HG02759 (cell line): Measurements from ENCODE around the gene LPP.
"Not testable (repeated sequence)": the region's sequence is repeated elsewhere in the genome, so short reads cannot be mapped to it uniquely, and the experiment has no call there.

Source experiments
- ATAC-seq: cut with Tn5 transposase; IDR thresholded peaks from one replicate; pipeline ENCODE4 v1.9.1; 2021; ENCODE audit warnings: mild to moderate bottlenecking, moderate library complexity; ENCODE audit not compliant: unreplicated experiment

The LPP gene

DNA sequence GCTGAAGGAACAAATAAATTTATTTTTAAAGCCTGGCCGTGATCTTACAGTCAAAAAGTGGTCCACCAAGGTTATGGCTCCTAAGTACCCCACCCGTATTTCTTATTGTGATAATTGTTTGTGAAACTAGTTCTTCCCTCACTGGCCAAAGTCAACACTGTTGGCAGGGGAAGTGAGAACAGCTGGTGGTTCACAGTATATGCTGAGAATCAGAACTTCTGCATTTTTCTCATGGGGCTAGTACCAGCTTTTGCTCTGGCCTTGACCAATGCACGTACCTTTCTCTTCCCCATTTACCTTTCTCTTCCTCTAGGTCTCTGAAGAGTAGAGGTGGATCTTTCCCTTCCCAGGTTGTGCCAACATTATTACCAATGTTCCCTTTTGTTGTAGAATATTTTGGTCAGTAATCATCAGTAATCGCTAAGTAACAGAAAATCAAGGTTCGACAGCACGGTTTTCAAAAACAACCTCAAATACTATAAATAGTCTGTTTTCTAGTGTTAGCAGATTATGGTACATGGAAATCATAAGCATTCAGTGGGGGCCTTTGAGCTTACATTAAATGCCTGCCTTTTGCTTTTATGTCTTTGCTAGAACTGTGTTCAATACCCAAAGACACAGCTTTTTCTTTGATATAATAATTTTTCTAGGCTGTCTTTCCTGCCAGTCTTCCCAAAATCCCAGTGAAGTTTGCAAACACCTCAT is 268.0 kb downstream of the LPP start:
- peak; percentile 100 for ATAC-seq

GRCh38 chr3:188427981-188428380 is 274.0 kb downstream of the LPP start:
- not testable (repeated sequence) for ATAC-seq

GRCh38 chr3:188431040-188431439 is 277.1 kb downstream of the LPP start:
- ATAC-seq: no peak

GRCh38 chr3:188431553-188431952 is 277.6 kb downstream of the LPP start:
- ATAC-seq: no peak

GRCh38 chr3:188432802-188433520 is 279.0 kb downstream of the LPP start:
- ATAC-seq: no peak

DNA sequence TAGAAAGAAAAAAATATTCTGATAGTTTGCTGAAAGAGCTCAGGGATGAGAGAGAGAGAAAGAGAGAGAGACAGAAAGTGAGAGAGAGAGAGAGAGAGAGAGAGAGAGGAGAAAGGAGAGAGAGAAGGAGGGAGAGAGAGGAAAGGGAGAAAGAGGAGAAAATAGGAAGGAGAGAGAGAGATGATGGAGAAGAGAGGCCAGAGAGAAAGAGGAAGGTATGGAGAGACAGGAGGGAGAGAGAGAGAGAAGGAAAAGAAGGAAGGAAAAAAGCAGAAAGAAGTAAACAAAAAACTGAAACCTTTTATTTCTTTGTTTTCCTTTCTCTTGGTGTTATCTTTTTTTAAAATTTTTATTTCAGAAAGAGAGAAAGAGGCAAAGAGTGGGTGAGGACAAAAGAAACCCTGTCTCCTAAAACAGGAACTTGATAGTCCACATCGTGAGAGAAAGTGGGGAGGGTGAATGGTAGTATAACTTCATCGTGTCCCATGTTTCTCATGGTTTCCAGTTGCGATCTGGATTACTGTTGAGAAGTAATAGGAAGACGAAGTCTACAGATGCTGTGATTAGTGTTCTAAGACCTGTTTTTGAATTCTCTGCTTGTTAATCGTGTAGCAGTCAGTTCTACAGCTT is 279.7 kb downstream of the LPP start:
- no peak for ATAC-seq

GRCh38 chr3:188434594-188434993 is 280.6 kb downstream of the LPP start:
- ATAC-seq: no peak

DNA sequence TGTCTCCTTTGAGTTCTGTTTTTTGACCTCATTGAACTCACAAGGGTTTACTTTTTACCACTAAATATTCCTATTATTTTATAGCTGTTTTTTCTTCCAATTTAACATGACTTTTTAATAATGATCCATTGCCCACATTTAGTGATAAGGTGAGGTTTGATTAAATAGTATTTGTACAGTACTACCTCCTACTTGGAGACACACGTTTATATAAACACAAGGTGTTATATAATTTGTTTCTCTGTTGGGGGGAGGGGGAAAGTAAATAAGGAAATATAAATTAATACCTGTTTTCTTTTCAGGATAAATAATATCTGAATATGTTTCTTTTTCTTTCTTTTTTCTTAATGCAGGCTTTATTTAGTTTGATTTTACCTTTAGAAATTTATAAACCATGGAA is 281.3 kb downstream of the LPP start:
- no peak for ATAC-seq

- ATAC-seq: no peak
These were observed 284.0 kb downstream of the LPP start for GRCh38 chr3:188437926-188438325.

DNA sequence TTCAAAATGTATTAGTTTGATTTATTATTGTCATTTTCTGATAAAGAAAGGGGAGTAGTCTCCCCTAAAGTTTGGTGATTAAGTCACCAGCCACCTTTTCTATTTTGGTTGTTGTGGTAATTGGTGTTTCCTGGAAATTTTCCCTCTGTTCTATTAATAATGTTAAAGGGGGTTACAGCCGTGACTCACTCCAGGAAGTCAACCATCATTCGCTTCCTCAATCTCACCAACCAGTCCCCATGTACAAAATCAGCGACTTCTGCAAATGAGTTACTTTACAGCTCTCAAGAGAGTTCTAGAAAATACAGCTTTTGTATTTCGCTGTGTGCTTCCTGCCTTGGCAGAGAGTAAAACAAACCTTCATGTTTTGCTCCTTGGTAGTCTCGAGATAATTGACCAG is 285.1 kb downstream of the LPP start:
- ATAC-seq: peak; percentile 95

GRCh38 chr3:188440340-188440972 is 286.5 kb downstream of the LPP start:
- ATAC-seq: no peak

DNA sequence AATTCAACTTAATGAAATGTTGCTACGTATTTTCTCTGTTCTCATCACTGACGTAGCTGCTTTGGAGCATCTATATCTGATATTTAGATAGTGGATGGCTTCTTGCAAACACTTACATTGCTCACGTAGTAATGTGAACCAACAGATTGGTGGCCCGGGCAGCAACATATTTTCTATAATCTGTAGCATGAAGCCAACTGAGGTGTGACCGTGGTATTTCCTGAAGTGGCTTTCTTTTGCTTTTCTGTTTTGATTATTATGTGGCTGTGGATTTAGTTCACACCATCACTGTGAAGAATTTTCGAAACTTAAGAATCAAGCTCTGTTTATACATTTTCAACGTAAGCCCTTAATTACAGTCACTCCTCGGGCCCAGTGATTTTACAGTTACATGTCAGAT is 288.5 kb downstream of the LPP start:
- no peak for ATAC-seq

- not testable (repeated sequence) for ATAC-seq
These were observed 291.2 kb downstream of the LPP start for GRCh38 chr3:188445175-188445574.

- ATAC-seq: peak; percentile 76
These were observed 292.1 kb downstream of the LPP start for GRCh38 chr3:188446014-188446413.

DNA sequence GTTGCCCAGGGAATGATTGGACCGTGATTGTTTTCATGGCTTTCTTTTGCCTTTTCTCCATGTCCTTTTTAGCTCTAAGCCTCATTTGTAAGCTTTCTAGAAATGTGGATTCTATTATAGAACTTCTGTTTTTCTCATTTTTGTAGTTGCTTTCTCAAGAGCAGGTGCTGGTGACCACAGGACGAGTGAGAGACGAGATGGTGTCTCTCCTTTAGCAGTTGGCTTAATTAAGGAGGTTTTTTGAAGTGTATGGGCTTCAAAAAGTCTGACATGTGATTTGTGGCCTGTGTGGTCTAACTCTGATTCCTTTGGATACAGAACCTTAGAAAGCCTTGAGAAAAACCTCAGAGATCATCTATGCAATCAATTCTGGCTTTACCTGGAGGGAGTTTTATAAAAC is 292.8 kb downstream of the LPP start:
- peak; percentile 64 for ATAC-seq

DNA sequence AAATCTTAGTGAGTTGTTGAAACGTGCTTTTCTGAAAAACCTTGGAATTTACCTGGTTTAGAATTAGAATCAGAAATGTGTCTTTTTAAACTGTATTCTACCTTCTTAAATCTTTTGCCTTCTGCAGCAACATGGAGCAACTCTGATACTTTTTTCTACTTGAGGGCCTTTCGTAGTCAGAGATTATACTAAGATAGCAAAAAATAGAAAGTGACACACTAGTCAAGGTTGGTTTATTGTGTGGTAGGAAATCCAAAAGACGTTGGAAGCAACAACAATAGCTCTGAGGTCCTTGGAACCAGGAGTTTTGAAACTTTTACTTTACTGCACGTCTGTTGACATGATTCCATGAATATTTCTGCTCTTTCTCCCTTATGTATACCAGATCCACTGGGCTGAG is 294.9 kb downstream of the LPP start:
- ATAC-seq: no peak

GRCh38 chr3:188449421-188449820 is 295.5 kb downstream of the LPP start:
- no peak for ATAC-seq

DNA sequence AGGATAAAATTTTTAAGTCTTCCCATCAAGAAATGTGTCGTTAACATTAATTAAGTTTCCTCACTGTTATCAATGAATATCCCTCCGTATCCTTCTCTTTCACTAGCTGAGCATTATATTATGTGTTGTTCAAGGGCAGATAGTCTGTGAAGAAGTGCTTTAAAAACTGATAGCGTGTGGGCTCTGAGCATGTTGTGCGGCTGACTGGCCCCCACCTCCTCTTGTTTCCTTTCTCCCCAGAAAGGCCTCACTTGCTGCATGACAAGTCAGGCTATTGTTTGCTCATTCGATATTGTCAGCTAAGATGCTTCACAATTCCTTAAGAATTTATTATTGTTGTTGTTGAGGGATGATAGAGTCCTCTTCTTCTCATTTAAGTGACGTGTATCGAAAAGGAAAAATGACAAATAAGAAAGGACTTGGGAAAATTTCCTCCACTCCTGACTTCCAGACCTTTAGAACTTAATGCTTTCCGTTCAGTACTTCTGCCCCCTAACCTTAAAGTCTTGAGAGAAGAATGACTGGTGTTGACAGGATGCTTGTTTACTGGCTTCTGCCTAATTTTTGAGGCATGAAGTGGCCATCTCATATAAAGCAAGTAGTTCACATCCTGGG is 298.3 kb downstream of the LPP start:
- ATAC-seq: no peak

- no peak for ATAC-seq
These were observed 299.8 kb downstream of the LPP start for GRCh38 chr3:188453431-188454384.

DNA sequence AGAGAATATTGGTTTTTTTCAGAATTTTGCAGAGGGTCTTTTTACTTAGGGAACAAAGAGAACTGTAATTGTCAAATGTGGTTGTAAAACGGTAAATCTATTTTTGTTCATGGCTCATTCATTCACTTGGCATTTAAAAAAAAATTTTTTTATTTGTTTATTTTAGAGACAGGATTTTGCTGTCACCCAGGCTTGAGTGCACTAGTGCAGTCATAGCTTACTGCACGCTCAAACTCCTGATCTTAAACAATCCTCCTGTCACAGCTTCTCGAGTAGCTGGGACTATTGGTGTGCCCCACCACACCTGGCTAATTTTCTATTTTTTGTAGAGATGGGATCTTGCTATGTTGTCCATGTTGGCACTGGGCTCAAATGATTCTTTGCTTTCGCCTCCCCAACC is 301.8 kb downstream of the LPP start:
- no peak for ATAC-seq
